ENCODE measurements around the gene TMEM221.

Gene TMEM221

DNA sequence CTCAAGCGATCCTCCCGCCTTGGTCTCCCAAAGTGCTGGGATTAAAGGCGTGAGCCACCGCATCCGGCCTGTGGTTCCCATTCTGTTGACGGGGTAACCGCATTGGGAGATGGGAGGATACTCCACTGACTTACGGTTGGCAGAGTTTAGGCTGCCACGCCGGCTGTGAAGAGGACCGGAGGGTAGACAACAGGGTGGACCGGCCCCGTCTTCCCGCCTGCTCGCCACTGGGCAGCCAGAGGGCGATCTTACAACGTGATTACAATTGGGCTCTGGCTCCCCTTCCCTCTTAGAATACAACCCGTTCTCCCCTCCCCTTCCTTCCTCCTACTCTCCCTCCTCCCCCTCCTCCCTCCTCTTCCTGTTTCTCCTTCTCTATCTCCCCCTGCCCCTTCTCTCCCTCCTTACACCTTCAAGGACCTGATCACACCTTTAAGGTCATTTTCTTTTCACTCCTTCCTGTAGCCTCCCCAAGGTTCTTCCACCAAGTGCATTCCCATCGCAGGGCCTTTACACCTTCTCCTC, 53.5 kb downstream of the TMEM221 start:
- Histone ChIP-seq H3K4me3 (ENCODE audit: low read depth in 1 of 2, low read length in 2 of 2) (no peak overlapping the region), H3K36me3 (ENCODE audit: insufficient read depth, low read length) (no peaks in the 10 kb centered on the region), H3K27ac (ENCODE audit: low read depth, low read length) (no peak overlapping the region), H3K9me3 (ENCODE audit: low read length) (no peaks in the 10 kb centered on the region), H3K9ac (ENCODE audit: low read length) (no peak overlapping the region), H3K4me1 (ENCODE audit: insufficient read depth, low read length) (peaks cover 6% of the 10 kb centered on the region), H3K27me3 (ENCODE audit: control insufficient read depth in 1 of 2, insufficient read depth in 2 of 2, low read length in 2 of 2) (peaks cover 12 to 29% of the 10 kb centered on the region in 2 donors)

DNA sequence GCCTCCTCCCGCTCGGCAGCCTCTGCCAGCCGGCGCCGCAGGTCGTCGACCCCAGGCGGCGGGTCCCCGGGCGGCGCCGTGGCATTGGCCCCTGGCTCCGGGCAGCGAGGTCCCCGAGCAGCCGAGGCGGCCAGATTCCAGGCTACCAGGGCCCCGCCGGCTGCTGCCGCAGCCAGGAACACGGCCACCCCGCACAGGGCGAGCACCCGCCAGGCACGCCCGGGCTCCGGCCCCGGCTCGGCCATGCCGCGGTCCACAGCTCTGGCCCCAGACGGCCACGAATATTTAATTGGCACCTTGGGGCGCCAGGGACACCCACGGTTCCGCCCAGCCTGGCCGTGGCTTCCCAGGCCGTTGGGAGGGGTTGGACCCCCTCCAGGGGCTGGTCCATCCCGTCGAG, 54.6 kb downstream of the TMEM221 start, which contains the start of gene CCDC194:
Gene CCDC194 (minus strand): TSS at position 283 of the 400 bp plus-strand sequence. CDS start 38 bp downstream, at position 245.
- H3K4me1 ChIP-seq (ENCODE audit: insufficient read depth, low read length): peaks cover 6% of the 10 kb centered on the region
- no peaks in the 10 kb centered on the region for H3K9me3 ChIP-seq (ENCODE audit: low read length)
- H3K36me3 ChIP-seq (ENCODE audit: insufficient read depth, low read length): no peaks in the 10 kb centered on the region
- H3K9ac ChIP-seq (ENCODE audit: low read length): no peak within 1 kb of the TSS
- peaks cover 12 to 29% of the 10 kb centered on the region in 2 donors for H3K27me3 ChIP-seq (ENCODE audit: control insufficient read depth in 1 of 2, insufficient read depth in 2 of 2, low read length in 2 of 2)
- H3K4me3 ChIP-seq (ENCODE audit: low read depth in 1 of 2, low read length in 2 of 2): no peak within 1 kb of the TSS
- H3K27ac ChIP-seq (ENCODE audit: low read depth, low read length): no peak within 1 kb of the TSS

DNA sequence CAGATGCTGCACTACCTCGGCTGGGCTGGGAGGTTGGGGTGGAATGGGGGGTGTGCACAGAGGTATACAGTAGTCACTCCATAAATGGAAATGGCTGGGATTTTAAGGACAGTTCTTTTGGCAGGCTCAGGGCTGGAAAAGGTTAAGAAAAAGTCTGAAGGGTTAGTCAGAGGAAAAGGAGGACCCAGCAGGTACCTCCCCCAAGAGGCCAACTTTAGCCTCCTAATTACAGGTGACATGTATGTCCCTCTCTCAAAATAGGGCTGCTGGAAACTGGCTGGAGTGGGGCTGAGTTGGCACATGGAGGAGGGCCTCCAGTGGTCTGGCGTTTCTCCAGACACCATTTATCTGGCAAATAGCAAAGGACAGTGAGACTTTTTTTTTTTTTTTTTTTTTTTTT, 55.5 kb downstream of the TMEM221 start:
- Histone ChIP-seq H3K27ac (ENCODE audit: low read depth, low read length) (no peak overlapping the region), H3K4me1 (ENCODE audit: insufficient read depth, low read length) (peaks cover 6% of the 10 kb centered on the region), H3K4me3 (ENCODE audit: low read depth in 1 of 2, low read length in 2 of 2) (no peak overlapping the region), H3K27me3 (ENCODE audit: control insufficient read depth in 1 of 2, insufficient read depth in 2 of 2, low read length in 2 of 2) (peaks cover 12 to 29% of the 10 kb centered on the region in 2 donors), H3K36me3 (ENCODE audit: insufficient read depth, low read length) (no peaks in the 10 kb centered on the region), H3K9ac (ENCODE audit: low read length) (no peak overlapping the region), H3K9me3 (ENCODE audit: low read length) (no peaks in the 10 kb centered on the region)

DNA sequence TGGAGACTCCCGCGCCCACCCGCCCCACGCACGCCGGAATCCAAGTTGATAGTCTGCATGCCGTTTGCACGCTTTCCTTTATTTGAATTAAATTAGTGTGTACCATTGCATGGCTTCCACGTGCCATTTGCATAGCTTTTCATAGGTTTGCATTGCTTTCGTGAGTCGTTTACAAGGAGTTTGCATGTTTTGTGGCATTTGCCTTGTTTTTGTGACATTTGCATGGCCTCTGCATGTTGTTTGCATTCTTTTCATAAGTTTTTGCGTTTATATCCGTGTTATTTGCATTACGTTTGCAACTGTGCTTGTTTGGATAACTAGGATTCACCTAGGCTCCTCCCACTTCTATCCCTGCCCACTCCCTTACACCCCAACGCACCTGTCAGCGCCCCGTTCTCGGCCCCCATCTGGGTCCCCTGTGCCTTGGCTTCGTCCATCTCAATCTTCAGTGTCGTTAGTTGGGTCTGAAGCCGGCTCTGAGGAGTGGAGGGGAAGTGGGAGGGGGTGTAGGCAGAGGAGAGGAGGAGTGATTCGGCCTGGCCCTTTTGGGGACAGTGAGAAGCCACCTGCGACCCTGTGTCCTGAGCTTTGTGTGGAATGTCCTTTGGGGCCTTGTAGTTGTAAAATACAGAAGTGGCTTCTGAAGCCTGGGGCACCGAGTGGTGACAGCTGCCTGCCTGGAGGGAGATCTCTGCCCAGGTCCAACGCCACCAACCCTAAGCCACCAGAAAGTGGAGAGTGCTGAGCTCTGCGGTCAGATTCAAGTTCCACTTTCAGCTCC, 56.9 kb downstream of the TMEM221 start:
- peaks cover 6% of the 10 kb centered on the region for H3K4me1 ChIP-seq (ENCODE audit: insufficient read depth, low read length)
- H3K4me3 ChIP-seq (ENCODE audit: low read depth in 1 of 2, low read length in 2 of 2): peak overlapping the region in 1 of 2 donors; percentile 41
- H3K9ac ChIP-seq (ENCODE audit: low read length): no peak overlapping the region
- H3K27me3 ChIP-seq (ENCODE audit: control insufficient read depth in 1 of 2, insufficient read depth in 2 of 2, low read length in 2 of 2): peaks cover 12 to 29% of the 10 kb centered on the region in 2 donors
- no peak overlapping the region for H3K27ac ChIP-seq (ENCODE audit: low read depth, low read length)
- H3K36me3 ChIP-seq (ENCODE audit: insufficient read depth, low read length): no peaks in the 10 kb centered on the region
- no peaks in the 10 kb centered on the region for H3K9me3 ChIP-seq (ENCODE audit: low read length)

DNA sequence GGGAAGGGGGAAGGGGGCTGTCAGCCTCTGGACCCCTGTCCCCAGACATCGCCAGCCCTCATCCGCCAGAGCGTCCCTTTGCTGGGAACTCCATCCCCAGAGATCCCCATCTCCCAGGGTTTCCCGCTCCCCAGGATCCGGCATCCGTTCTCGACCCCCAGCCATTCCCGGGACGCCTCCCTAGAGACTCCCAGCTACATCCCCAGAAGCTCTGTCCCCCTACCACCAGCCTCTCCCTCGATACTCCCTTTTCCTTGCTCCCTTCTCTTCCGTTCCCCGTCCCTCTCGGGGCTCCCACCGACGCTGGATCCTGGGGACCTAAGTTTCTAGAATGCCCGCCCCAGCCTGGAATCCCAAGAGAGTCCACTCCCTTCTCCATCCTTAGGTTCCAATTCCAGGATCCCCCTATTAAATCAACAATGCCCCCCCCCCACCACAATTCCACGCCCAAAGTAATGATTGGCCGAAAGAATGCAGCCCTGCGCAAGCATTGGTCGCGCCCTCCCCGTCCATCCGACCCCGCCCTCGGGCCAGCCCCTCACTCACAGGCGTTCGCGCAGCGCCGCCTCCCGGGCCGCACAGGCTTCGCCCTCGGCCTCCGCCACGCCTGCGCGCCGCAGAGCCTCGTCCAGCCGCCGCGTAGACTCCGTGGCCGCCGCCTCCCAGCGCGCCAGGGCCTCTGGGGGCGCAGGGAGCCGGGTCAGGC, 57.6 kb downstream of the TMEM221 start:
- Histone ChIP-seq H3K4me3 (ENCODE audit: low read depth in 1 of 2, low read length in 2 of 2) (peak overlapping the region; percentile 20 to 41), H3K27ac (ENCODE audit: low read depth, low read length) (no peak overlapping the region), H3K27me3 (ENCODE audit: control insufficient read depth in 1 of 2, insufficient read depth in 2 of 2, low read length in 2 of 2) (peaks cover 12 to 29% of the 10 kb centered on the region in 2 donors), H3K9ac (ENCODE audit: low read length) (no peak overlapping the region), H3K9me3 (ENCODE audit: low read length) (no peaks in the 10 kb centered on the region), H3K4me1 (ENCODE audit: insufficient read depth, low read length) (peaks cover 6% of the 10 kb centered on the region), H3K36me3 (ENCODE audit: insufficient read depth, low read length) (no peaks in the 10 kb centered on the region)

DNA sequence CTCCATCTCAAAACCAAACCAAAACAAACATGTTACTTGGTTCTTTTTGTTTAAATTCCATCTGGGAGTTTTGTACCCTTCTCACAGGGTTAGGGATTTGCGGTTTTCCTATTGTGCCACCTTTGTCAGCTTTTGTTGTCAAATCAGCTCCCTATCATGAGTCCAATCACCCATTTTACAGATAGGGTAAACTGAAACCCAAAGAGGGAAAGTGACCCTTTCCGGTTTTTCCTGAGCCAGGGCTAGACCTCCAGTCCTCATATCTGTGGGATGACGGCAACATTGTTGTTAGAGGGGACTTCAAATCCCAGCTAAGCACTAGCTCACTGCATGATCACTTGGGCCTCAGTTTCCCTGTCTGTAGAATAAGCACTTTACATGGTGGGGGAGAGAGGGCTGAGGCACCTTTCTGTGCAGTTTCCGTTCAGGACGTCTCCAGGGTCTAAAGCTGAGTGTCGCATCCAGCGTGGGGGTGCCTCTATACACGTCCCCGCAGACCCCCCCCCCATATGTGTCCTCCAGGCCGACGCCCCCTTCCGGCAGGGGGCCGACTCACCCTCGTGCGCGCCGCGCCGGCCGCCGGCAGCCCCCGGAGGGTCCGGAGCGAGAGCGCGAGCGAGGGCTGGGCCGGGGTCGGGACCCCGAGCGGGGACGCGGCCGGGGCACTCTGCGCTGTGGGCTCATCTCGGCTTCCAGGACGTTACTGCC, 58.4 kb downstream of the TMEM221 start:
- Histone ChIP-seq H3K36me3 (ENCODE audit: insufficient read depth, low read length) (no peaks in the 10 kb centered on the region), H3K4me3 (ENCODE audit: low read depth in 1 of 2, low read length in 2 of 2) (peak overlapping the region; percentile 20 to 21), H3K9me3 (ENCODE audit: low read length) (no peaks in the 10 kb centered on the region), H3K4me1 (ENCODE audit: insufficient read depth, low read length) (peaks cover 6% of the 10 kb centered on the region), H3K27ac (ENCODE audit: low read depth, low read length) (no peak overlapping the region), H3K9ac (ENCODE audit: low read length) (no peak overlapping the region), H3K27me3 (ENCODE audit: control insufficient read depth in 1 of 2, insufficient read depth in 2 of 2, low read length in 2 of 2) (peaks cover 9 to 26% of the 10 kb centered on the region in 2 donors)

DNA sequence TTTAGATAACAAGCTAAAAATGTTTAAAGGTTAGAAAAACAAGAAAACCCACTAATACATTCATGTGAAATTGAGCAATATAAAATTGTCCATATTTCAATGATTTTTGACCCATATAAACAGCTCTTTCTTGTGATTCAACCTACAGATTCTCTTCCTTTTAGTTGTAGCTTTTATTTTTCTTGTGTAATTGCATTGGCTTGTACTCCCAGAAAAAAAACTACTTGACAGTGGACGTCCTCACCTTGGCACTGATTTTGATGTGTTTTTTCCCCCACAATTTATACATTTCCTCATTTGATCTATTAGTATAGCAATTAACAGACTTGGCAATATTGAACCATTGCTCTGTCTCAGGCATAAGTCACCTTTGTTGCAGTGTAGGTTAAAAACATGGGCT, 59.2 kb downstream of the TMEM221 start:
- no peaks in the 10 kb centered on the region for H3K36me3 ChIP-seq (ENCODE audit: insufficient read depth, low read length)
- peaks cover 6 to 19% of the 10 kb centered on the region in 2 donors for H3K27me3 ChIP-seq (ENCODE audit: control insufficient read depth in 1 of 2, insufficient read depth in 2 of 2, low read length in 2 of 2)
- H3K9ac ChIP-seq (ENCODE audit: low read length): no peak overlapping the region
- H3K9me3 ChIP-seq (ENCODE audit: low read length): no peaks in the 10 kb centered on the region
- no peak overlapping the region for H3K27ac ChIP-seq (ENCODE audit: low read depth, low read length)
- H3K4me1 ChIP-seq (ENCODE audit: insufficient read depth, low read length): peaks cover 6% of the 10 kb centered on the region
- H3K4me3 ChIP-seq (ENCODE audit: low read depth in 1 of 2, low read length in 2 of 2): no peak overlapping the region

DNA sequence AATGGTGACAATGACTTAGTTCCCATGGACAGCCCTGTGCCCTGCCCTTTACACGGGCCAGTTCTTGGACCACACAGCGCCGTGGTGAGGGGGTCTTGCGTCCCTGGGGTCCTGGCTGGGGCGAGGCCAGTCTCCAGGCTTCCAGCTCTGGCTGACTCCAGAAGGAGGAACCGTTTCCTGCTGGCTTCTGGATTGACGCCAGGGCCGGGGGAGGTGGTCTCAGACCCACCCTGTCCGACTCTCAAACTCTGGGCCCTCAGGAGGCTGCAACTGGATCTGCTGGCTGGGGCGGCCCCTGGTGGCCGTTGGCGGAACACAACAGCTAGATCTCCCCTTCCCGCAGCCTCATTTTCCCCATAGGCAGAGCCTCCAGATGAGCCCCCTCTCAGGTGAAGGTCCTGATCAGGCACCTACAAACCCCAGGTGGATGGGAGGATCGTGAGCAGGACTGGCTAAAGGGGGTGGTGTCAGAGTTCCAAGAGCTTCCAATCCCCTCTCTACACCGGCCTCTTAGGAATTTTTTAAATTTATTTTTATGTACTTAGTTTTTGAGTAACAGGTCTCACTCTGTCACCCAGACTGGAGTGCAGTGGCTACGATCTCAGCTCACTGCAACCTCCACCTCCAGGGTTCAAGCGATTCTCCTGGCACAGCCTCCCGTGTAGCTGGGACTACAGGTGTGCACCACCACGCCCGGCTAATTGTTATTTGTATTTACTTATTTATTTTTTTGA, 62.4 kb downstream of the TMEM221 start:
- H3K36me3 ChIP-seq (ENCODE audit: insufficient read depth, low read length): no peaks in the 10 kb centered on the region
- no peak overlapping the region for H3K4me3 ChIP-seq (ENCODE audit: low read depth in 1 of 2, low read length in 2 of 2)
- H3K27me3 ChIP-seq (ENCODE audit: control insufficient read depth in 1 of 2, insufficient read depth in 2 of 2, low read length in 2 of 2): no peaks in the 10 kb centered on the region
- H3K9ac ChIP-seq (ENCODE audit: low read length): no peak overlapping the region
- no peaks in the 10 kb centered on the region for H3K4me1 ChIP-seq (ENCODE audit: insufficient read depth, low read length)
- H3K27ac ChIP-seq (ENCODE audit: low read depth, low read length): no peak overlapping the region
- no peaks in the 10 kb centered on the region for H3K9me3 ChIP-seq (ENCODE audit: low read length)

Data from muscle layer of colon (tissue), 2 donors.